PC-3 (cell line): ENCODE results near the gene CDH11. TPM values are rescaled to one million over a fixed set of nuclear protein-coding genes. Genes with fewer than 3 reads are reported as not detected.

Experiments used
- ATAC-seq: fragments of 200-7000 bp; cut with Tn5 transposase; 2 replicates; pipeline ENCODE4 v1.9.1; 2020; ENCODE audit warnings: mild to moderate bottlenecking, moderate library complexity
- BruUV-seq: library from RNA; stranded (reverse); fragments of 400-500 nt; replicated peaks from 2 replicates; lab custom pipeline; 2021; lab: Mats Ljungman, UMichigan
- CTCF ChIA-PET: fragments of 300-600 bp; sonication (Branson Sonifier 250); formaldehyde crosslinking; loops from one replicate; lab custom pipeline; 2022; ENCODE audit warnings: antibody characterized with exemption; lab: Charles Lee
- POLR2A ChIA-PET: fragments of 300-600 bp; sonication (Branson Sonifier 250); formaldehyde crosslinking; loops from one replicate; lab custom pipeline; 2022; ENCODE audit warnings: antibody characterized with exemption; ENCODE audit not compliant: unreplicated experiment; lab: Charles Lee
- DNase-seq: peaks from one replicate; pipeline ENCODE4 v3.0.0-alpha.2; 2015
- H2AFZ ChIP-seq: fragments of 300-600 bp; sonication (generic); 2 replicates; pipeline ENCODE4 v1.6.0; 2016; ENCODE audit warnings: antibody characterized with exemption, low read length
- H3F3A ChIP-seq: fragments of 300-600 bp; sonication (generic); one replicate; pipeline ENCODE4 v1.6.0; 2017; ENCODE audit warnings: antibody characterized with exemption, low read length, control low read depth, mild to moderate bottlenecking; ENCODE audit not compliant: unreplicated experiment
- H3K27ac ChIP-seq: fragments of 300-600 bp; sonication (generic); 2 replicates; pipeline ENCODE4 v1.5.1; 2016; ENCODE audit warnings: mild to moderate bottlenecking, low read length
- H3K27me3 ChIP-seq: fragments of 300-600 bp; sonication (generic); 2 replicates; pipeline ENCODE4 v1.6.1; 2016; ENCODE audit warnings: low read length, mixed read lengths
- H3K36me3 ChIP-seq: fragments of 300-600 bp; sonication (generic); 2 replicates; pipeline ENCODE4 v1.6.1; 2016; ENCODE audit warnings: low read depth, mixed run types, low read length, mixed read lengths
- H3K4me1 ChIP-seq: fragments of 300-600 bp; sonication (generic); 2 replicates; pipeline ENCODE4 v1.5.1; 2016; ENCODE audit warnings: low read length; ENCODE audit not compliant: insufficient read depth
- H3K4me2 ChIP-seq: fragments of 300-600 bp; sonication (generic); 2 replicates; pipeline ENCODE4 v1.6.0; 2016; ENCODE audit warnings: low read length
- H3K4me3 ChIP-seq: fragments of 300-600 bp; sonication (generic); 2 replicates; pipeline ENCODE4 v1.5.1; 2016; ENCODE audit warnings: mild to moderate bottlenecking, low read length, mixed read lengths
- H3K79me2 ChIP-seq: fragments of 300-600 bp; sonication (generic); 2 replicates; pipeline ENCODE4 v1.6.1; 2017; ENCODE audit warnings: low read length, mixed read lengths
- H3K9ac ChIP-seq: fragments of 300-600 bp; sonication (generic); 2 replicates; pipeline ENCODE4 v1.6.0; 2016; ENCODE audit warnings: mild to moderate bottlenecking, low read length
- H3K9me2 ChIP-seq: fragments of 300-600 bp; sonication (generic); replicated peaks from 2 replicates; pipeline ENCODE4 v1.6.1; 2016; ENCODE audit warnings: mixed run types, low read length, mixed read lengths
- H3K9me3 ChIP-seq: fragments of 300-600 bp; sonication (generic); 2 replicates; pipeline ENCODE4 v1.6.1; 2016; ENCODE audit warnings: low read length, mixed read lengths
- H4K20me1 ChIP-seq: fragments of 300-600 bp; sonication (generic); 2 replicates; pipeline ENCODE4 v1.6.1; 2016; ENCODE audit warnings: low read length, mixed read lengths
- CTCF ChIP-seq: fragments of 300-600 bp; sonication (generic); conservative IDR thresholded peaks from 2 replicates; pipeline ENCODE4 v1.5.1; 2017; ENCODE audit warnings: antibody characterized with exemption, low read depth, mild to moderate bottlenecking, low read length
- EZH2 ChIP-seq: fragments of 300-600 bp; sonication (generic); IDR thresholded peaks from one replicate; pipeline ENCODE4 v1.6.1; 2017; ENCODE audit warnings: antibody characterized with exemption, mild to moderate bottlenecking, low read length; ENCODE audit not compliant: unreplicated experiment
- EZH2phosphoT487 ChIP-seq: fragments of 300-600 bp; sonication (generic); IDR thresholded peaks from 2 replicates; pipeline ENCODE4 v1.6.1; 2018; ENCODE audit warnings: mild to moderate bottlenecking, antibody characterized with exemption, low read length, borderline replicate concordance
- intact Hi-C: fragments of 100-400 bp; cut with micrococcal nuclease; formaldehyde crosslinking; loops from 2 replicates; pipeline ENCODE4 v1.9.0; 2023
- total RNA-seq: library from RNA; depleted of rRNA; stranded (reverse); fragments of >200 nt; gene quantifications from 2 replicates; pipeline ENCODE4 v1.2.3, GENCODE V29; 2014

CDH11 gene
- total RNA-seq, 1 experiment from 2014 or later = 172 TPM

DNA sequence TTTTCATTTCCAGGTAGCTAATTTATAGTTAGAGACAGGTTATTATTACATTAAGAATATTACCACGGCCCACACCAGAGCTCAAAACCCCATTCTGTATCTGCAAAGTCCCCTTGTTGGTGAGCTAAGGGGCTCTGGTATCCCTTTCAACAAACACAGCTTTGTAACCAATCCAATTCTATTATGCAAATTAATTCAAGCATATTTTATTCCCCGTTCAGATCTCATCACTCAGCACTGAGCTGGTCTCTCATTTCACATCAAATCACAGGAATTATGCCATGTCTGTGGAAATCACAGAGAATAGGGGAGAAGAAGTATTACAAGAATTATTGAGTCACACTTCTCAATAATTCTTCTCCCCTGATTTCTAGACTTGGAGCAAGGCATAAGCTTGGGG, 111.7 kb downstream of the CDH11 start:
- H3K4me2 ChIP-seq = no peak overlapping the region
- no peak overlapping the region for H3K4me3 ChIP-seq
- DNase-seq = no peak
- no peaks in the 10 kb centered on the region for H3K9me3 ChIP-seq
- H3K4me1 ChIP-seq = no peaks in the 10 kb centered on the region
- H3K27me3 ChIP-seq = no peaks in the 10 kb centered on the region
- ChIA-PET CTCF (no interaction called here), POLR2A (no interaction called here)
- no peak overlapping the region for H3K9ac ChIP-seq
- no peak for TF ChIP-seq CTCF
- TF ChIP-seq EZH2phosphoT487 = no peak
- no peak for TF ChIP-seq EZH2
- intact Hi-C loops = no loop called here
- H3K36me3 ChIP-seq = peaks cover 13% of the 10 kb centered on the region
- no peaks in the 10 kb centered on the region for H3K9me2 ChIP-seq
- no peak for ATAC-seq
- H3F3A ChIP-seq = no peaks in the 10 kb centered on the region
- H2AFZ ChIP-seq = no peak overlapping the region
- no peak overlapping the region for H3K27ac ChIP-seq
- BruUV-seq = no TSS peak
- H3K79me2 ChIP-seq = no peaks in the 10 kb centered on the region
- H4K20me1 ChIP-seq = peaks cover 8% of the 10 kb centered on the region; the same call in 1 of the 2 replicates

GRCh38 chr16:65005696-65006095, 116.2 kb downstream of the CDH11 start:
- ChIA-PET CTCF (no interaction called here), POLR2A (no interaction called here)
- no peak overlapping the region for H3K4me2 ChIP-seq
- DNase-seq (no peak), ATAC-seq (no peak)
- H3K36me3 ChIP-seq = peaks cover 22% of the 10 kb centered on the region
- no peak overlapping the region for H3K27ac ChIP-seq
- H3K27me3 ChIP-seq = no peaks in the 10 kb centered on the region
- TF ChIP-seq EZH2phosphoT487 (no peak), EZH2 (no peak), CTCF (no peak)
- H3K9me3 ChIP-seq = no peaks in the 10 kb centered on the region
- H4K20me1 ChIP-seq = no peaks in the 10 kb centered on the region; the same call in 1 of the 2 replicates
- no peaks in the 10 kb centered on the region for H3K9me2 ChIP-seq
- no peak overlapping the region for H2AFZ ChIP-seq
- no peak overlapping the region for H3K9ac ChIP-seq
- no TSS peak for BruUV-seq
- H3K79me2 ChIP-seq = no peaks in the 10 kb centered on the region
- intact Hi-C loops = no loop called here
- no peaks in the 10 kb centered on the region for H3F3A ChIP-seq
- no peaks in the 10 kb centered on the region for H3K4me1 ChIP-seq
- no peak overlapping the region for H3K4me3 ChIP-seq

GRCh38 chr16:65004570-65004969, 117.3 kb downstream of the CDH11 start:
- Histone ChIP-seq H3K9ac (no peak overlapping the region), H3K36me3 (peaks cover 22% of the 10 kb centered on the region), H3F3A (no peaks in the 10 kb centered on the region), H3K4me3 (no peak overlapping the region), H3K9me2 (no peaks in the 10 kb centered on the region), H3K27ac (no peak overlapping the region), H2AFZ (no peak overlapping the region), H3K4me1 (no peaks in the 10 kb centered on the region), H3K4me2 (no peak overlapping the region), H3K79me2 (no peaks in the 10 kb centered on the region), H3K27me3 (no peaks in the 10 kb centered on the region), H3K9me3 (no peaks in the 10 kb centered on the region), H4K20me1 (no peaks in the 10 kb centered on the region; the same call in 1 of the 2 replicates)
- TF ChIP-seq EZH2phosphoT487 = no peak
- no peak for TF ChIP-seq CTCF
- TF ChIP-seq EZH2 = no peak
- DNase-seq = no peak
- no peak for ATAC-seq
- POLR2A ChIA-PET = no interaction called here
- intact Hi-C loops = no loop called here
- CTCF ChIA-PET = no interaction called here
- BruUV-seq = no TSS peak
